GM19438 (cell line): ENCODE measurements around the gene PGM3.

ENCODE experiments used
- ATAC-seq: cut with Tn5 transposase; IDR thresholded peaks from one replicate; pipeline ENCODE4 v1.9.1; 2021; ENCODE audit warnings: low read depth; ENCODE audit not compliant: unreplicated experiment

PGM3 gene

DNA sequence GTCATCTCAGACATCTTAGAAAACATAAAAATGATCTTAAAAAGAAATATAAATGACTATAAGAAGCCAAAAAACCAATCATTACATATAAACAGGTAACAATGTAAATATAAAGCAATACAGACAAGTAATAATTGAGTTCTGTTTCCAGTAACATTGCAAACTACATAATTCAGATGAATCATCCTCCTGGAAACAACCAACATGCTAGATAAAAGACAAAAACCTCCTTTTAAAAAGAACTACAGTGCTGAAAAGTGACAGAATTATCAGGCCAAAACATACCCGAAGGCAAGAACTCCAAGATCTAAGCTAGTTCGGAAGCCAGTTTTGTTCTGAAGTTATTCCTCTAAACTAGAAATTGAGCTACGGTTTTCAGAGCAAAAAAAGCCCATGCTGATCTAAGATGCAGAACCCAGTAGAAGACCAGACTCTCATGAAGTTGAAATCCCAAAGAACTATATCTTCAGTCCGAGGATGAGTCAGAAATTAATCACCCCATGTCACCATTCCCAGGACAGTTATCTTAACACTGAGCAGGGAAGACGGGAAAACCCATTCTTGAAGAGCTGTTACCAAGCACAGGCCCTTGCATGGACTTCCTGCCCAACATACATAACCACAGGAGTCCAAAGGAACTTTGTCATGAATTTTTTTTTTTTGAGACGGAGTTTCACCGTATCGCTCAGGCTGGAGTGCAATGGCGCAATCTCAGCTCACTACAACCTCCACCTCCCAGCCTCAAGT is 9.8 kb downstream of the PGM3 start:
- no peak for ATAC-seq

- ATAC-seq = no peak
These were observed 11.0 kb downstream of the PGM3 start for GRCh38 chr6:83182114-83182513.

GRCh38 chr6:83180426-83180950 is 12.6 kb downstream of the PGM3 start:
- no peak for ATAC-seq

DNA sequence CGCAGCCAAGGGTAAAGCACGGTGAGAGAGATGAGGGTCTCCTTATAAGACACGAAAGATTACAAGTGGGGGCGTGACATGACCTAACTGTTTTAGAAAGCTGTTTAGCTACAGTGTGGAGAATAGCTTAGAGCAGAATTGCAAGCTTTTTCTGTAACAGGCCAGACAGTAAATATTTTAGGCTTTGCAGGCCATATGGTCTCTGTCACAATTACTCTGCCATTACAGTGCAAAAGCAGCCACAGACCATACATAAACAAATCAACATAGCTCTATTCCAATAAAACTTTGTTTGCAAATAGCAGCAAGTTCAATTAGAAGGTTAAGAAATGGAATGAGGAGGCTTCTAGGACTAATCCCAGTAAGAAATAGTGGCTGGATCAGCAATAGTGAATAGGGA is 16.8 kb downstream of the PGM3 start:
- no peak for ATAC-seq

- ATAC-seq = no peak
These were observed 23.6 kb downstream of the PGM3 start for GRCh38 chr6:83169511-83169910.

- no peak for ATAC-seq
These were observed 24.0 kb downstream of the PGM3 start for GRCh38 chr6:83169106-83169505.

- ATAC-seq = no peak
These were observed 24.5 kb downstream of the PGM3 start for GRCh38 chr6:83168556-83168955.

DNA sequence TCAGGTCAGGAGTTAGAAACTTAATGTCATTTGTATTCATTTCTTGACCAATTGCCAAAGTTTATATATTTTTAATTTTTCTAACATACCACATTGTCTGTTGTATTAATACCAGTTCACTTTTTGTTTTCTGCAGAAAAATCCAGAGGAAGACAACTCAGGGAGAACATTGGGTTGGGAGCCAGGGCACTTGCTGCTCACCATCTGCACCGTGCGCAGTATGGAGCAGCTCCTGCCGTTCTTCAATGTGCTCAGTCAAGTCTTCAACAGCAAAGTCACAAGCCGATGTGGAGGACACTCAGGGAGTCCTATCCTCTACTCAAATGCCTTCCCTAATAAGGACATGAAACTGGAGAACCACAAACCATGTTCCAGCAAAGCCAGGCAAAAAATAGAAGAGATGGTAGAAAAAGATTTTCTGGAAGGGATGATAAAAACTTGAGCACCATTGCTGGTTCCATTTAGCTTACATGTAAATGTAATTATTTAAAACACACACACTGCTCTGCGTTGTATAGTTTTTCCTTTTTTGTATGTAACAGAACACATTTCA is 25.3 kb downstream of the PGM3 start:
- ATAC-seq = no peak

GRCh38 chr6:83160167-83160566 is 32.9 kb downstream of the PGM3 start:
- ATAC-seq = no peak

DNA sequence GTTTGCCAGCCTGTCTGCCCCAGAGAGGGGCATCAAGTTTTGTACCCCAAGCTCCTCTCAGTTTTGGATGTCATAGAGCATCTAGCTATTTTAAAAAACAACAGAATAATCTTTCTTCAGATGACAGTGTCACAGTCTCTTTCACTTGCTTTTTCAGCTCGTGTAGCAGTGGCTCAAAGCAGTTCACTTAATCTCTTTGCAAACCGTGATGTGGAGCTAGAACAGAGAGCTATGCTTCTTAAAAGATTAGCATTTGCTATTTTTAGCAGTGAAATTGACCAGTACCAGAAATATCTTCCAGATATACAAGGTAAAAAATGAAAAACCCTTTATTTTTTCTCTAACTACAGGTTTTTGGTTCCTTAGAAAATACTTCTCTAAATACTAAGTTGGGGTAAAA is 37.3 kb downstream of the PGM3 start:
- ATAC-seq = no peak

DNA sequence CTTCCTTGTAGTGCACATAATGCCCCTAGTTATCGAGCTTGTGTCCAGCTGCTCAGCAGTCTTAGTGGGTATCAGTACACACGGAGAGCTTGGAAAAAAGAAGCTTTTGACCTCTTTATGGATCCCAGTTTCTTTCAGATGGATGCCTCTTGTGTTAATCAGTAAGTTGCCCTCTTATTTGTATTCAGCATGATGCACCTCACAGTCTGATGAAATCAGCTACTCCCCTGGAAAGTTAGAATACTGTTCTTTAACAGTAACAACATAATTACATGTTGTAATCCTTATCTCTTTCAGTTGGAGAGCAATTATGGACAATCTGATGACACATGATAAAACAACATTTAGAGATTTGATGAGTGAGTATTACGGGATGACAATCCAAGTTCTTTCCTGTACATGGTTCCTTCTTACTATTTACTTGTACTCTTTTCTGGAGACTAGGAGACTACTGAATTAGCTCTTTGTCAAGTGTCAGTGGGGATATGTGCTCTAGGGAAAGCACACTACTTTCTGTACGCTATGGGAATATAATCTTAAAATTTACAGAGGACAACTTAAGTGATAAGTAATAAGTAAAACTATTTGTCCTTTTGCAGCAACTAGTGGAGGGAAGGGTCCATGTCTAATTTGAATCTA is 39.1 kb downstream of the PGM3 start:
- no peak for ATAC-seq

DNA sequence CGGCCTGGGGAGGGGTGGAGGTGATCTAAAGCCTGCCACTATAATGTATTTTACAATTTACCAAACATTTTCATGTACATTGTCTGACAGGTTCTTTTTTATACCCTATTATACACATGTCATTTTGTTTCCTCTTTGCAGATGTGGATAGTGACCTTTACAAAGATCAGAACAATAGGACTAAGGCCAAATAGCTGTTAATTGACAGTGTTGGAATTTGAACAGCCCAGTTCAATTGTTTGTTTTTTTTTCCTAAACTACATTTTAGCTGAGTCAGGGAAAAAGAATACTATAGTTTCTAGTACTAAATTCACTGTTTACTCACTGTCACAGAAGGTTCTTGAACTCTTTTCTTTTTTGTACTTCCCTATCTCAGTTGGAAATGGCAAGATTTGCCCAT is 40.2 kb downstream of the PGM3 start:
- ATAC-seq = no peak

DNA sequence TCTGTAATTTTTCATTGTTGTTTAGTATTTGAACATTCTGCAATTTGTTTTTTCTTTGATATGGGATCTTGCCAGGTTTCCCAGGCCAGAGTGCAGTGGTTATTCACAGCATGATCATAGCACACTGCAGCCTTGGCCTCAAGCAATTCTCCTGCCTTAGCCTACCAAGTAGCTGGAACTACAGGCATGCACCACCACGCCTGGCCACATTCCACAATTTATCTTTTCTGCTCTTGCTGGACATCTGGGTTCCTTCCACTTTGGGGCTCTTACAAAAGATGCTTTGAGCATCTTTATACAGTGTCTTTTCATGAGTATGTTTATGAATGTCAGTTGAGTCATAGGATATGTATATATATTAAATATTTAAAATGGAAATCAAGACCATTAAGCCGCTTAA is 42.0 kb downstream of the PGM3 start:
- ATAC-seq = no peak

- no peak for ATAC-seq
These were observed 54.3 kb downstream of the PGM3 start for GRCh38 chr6:83138758-83139157.

DNA sequence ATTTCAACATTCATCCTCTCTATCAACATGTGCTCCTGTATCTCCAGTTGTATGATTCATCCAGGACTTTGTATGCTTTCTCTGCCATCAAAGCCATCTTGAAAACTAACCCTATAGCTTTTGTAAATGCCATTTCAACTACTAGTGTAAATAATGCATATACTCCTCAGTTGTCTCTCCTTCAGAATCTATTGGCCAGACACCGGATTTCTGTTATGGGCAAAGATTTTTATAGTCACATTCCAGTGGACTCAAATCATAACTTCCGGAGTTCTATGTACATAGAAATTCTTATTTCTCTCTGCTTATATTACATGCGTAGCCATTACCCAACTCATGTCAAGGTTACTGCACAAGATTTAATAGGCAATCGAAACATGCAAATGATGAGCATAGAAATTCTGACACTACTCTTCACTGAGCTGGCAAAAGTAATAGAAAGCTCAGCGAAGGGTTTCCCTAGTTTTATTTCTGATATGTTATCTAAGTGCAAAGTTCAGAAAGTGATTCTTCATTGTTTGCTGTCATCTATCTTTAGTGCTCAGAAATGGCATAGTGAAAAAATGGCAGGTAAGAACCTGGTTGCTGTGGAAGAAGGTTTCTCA is 54.8 kb downstream of the PGM3 start:
- ATAC-seq = no peak

DNA sequence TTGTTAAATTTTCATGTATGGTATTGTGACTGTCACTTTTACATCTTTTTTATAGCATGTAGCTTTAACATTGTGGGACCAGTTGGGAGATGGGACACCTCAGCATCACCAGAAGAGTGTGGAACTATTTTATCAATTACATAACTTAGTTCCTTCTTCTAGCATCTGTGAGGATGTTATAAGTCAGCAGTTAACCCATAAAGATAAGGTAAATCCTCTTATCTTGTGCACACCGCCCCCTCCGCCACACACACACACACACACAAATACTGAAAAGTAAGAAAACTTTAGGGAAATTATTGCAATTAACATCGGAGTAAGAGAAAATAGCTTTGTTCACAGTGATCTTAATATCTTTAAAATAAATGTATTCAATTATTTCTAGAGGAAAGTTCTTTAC is 60.9 kb downstream of the PGM3 start:
- no peak for ATAC-seq

- no peak for ATAC-seq
These were observed 65.1 kb downstream of the PGM3 start for GRCh38 chr6:83127976-83128375.

DNA sequence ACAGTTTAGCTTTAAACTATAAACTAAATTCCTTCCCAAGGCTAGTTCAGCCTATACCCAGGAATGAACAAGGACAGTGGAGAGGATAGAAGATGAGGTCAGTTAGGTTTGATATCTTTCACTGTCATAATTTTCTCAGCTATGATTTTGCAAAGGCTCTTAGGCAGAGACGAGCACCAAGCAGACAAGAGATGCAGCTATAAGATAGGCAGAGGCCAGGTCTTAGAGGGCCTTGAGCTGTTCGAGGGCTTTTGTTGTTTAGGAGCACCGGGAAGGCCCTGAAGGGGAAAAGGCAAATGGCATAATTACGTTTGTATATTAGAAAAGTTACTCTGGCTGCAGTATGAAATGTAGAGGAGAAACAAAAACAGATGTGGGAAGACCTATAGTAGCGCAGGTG is 65.8 kb downstream of the PGM3 start:
- ATAC-seq = no peak

- ATAC-seq = no peak
These were observed 66.3 kb downstream of the PGM3 start for GRCh38 chr6:83126807-83127206.

- no peak for ATAC-seq
These were observed 66.8 kb downstream of the PGM3 start for GRCh38 chr6:83126223-83126622.

- no peak for ATAC-seq
These were observed 67.6 kb downstream of the PGM3 start for GRCh38 chr6:83125425-83125824.

DNA sequence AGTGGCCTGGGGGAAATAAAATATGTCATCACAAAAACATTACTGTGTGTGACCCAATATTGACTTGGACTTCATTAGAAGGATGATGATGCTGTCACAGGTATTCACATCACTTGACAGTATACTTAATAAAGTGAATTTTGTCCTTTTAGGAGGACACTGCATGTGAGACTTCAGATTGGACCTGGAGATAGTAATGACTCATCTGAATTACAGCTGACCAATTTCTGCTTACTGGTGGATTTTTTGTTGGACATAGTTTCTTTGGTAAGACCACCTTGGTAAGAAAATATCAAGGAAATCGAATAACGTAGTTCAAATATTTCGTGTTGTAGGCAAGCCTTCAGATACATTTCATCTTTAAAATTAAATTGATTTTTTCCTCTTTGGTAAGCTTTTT is 68.5 kb downstream of the PGM3 start:
- no peak for ATAC-seq
